SW 1271 (cell line): ENCODE measurements around the gene PVR.
A peak's percentile ranks its signal among the peaks of the same experiment; 100 is the strongest.

Source experiments
- DNase-seq, 2 experiments: peaks; one replicate each; lab custom pipeline; 2025; lab: John Stamatoyannopoulos, UW

PVR gene

DNA sequence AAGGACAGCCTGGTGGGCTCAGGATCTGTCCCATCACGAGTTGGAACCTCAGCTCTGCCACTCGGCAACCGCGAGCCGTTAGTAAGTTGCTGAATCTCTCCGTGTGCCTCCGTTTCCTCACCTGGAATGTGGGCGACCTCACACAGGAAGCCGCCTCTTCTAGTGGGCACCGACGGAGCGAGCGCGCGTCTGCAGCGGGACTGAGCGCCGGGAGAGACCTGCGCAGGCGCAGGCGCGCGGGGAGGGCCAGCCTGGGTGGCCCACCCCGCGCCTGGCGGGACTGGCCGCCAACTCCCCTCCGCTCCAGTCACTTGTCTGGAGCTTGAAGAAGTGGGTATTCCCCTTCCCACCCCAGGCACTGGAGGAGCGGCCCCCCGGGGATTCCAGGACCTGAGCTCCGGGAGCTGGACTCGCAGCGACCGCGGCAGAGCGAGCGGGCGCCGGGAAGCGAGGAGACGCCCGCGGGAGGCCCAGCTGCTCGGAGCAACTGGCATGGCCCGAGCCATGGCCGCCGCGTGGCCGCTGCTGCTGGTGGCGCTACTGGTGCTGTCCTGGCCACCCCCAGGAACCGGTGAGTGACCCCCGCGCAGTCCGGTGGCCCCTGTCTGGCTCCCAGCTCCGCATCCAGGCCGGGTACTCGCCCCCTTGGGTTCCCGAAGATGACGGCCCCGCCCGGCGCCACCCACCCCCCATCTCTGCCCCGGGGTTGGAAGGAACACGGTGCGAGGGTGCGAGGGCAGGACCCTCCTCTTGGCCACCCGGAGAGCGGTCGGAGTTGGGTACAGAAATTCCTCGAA, at the start of gene PVR:
Gene PVR, plus strand, starts transcription at position 306 of the 797 bp plus-strand sequence. Its CDS starts 187 bp downstream, at position 493.
- peak; percentile 48 to 60 for DNase-seq

- DNase-seq = no peak
These were observed 47.1 kb upstream of the PVR start for GRCh38 chr19:44596428-44597130.

- DNase-seq = no peak
These were observed 46.6 kb upstream of the PVR start for GRCh38 chr19:44597131-44597491.

GRCh38 chr19:44598355-44598754, 45.4 kb upstream of the PVR start:
- DNase-seq = no peak

GRCh38 chr19:44598880-44599279, 44.8 kb upstream of the PVR start:
- no peak for DNase-seq

DNA sequence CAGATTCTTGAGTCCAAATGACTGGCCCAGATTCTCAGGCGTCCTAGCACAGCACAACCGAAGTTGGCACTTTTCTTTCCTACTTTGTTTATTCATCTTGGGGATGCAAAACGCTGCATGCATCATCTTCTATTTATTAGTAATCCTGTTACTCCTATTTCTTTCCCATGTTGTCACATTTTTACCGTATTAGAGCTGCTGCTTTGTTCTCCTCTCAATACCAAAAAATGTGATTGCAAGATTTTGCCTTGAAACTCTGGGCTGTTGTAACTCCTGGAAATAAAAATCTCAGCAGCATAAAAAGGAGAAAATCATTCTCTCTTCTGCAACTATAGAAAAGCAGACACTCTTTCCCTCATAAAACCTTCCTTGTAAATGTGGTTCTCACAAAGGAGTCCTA, 43.2 kb upstream of the PVR start:
- DNase-seq = no peak

GRCh38 chr19:44602081-44602480, 41.6 kb upstream of the PVR start:
- DNase-seq = no peak

DNA sequence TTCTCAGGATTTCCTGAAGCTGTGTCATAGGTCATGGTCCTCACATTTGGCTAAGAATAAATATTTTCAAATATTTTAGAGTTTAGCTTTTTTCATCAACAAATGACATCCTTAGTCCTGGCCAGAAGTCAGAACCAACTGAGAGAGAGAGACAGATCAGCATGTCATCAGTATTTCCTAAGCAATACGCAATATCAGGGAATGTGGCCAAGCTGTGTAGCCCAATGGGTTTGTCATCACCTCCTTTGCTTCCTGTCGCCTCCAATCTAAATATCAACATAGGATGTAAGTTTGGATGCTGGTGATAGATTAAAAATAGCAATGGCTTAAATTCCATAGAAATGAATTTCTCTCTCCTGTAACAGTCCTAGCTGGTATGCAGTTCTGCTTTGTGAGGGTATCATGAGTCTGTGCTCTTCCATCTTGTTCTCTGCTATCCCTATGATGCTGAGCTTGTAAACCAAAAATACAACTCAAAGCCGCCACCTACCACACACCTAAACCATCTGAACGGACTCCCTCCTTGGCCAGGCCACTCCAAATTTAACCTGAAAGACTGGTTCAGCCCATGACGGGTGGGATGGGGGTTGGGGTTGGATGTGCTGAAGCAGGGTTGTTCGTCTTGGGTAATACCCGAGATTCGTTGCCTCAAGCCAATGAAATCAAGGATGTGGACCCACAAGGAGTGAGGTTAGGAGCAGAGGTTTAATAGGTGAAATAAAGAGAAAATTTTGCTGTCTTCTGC, 40.3 kb upstream of the PVR start:
- peak; percentile 25 to 33 for DNase-seq

- no peak for DNase-seq
These were observed 39.5 kb upstream of the PVR start for GRCh38 chr19:44604241-44604640.

GRCh38 chr19:44605547-44605946, 38.2 kb upstream of the PVR start:
- DNase-seq = no peak

GRCh38 chr19:44607049-44607448, 36.7 kb upstream of the PVR start:
- DNase-seq = peak in 1 of 2 experiments; percentile 51

GRCh38 chr19:44607917-44608316, 35.8 kb upstream of the PVR start:
- no peak for DNase-seq

GRCh38 chr19:44608391-44608821, 35.3 kb upstream of the PVR start:
- no peak for DNase-seq

DNA sequence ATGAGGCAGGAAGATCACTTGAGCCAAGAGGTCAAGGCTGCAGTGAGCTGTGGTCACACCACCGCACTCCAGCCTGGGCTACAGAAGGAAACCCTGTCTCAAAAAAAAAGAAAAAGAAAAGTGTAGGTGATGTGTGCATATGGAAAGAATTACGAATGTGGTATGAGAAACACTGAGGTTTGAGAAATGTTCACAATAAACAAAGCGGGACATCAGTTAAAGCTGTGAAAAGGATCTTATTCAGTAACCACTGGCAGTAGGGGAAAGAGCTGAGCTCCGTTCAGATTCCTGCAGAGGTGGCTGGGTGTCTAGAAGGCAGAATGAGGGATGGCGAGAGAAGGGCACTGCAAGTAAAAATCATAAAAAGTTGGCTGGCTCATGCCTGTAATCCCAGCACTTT, 34.5 kb upstream of the PVR start:
- no peak for DNase-seq

- peak in 1 of 2 experiments; percentile 29 for DNase-seq
These were observed 33.2 kb upstream of the PVR start for GRCh38 chr19:44610497-44610896.

- DNase-seq = no peak
These were observed 31.9 kb upstream of the PVR start for GRCh38 chr19:44611812-44612295.

DNA sequence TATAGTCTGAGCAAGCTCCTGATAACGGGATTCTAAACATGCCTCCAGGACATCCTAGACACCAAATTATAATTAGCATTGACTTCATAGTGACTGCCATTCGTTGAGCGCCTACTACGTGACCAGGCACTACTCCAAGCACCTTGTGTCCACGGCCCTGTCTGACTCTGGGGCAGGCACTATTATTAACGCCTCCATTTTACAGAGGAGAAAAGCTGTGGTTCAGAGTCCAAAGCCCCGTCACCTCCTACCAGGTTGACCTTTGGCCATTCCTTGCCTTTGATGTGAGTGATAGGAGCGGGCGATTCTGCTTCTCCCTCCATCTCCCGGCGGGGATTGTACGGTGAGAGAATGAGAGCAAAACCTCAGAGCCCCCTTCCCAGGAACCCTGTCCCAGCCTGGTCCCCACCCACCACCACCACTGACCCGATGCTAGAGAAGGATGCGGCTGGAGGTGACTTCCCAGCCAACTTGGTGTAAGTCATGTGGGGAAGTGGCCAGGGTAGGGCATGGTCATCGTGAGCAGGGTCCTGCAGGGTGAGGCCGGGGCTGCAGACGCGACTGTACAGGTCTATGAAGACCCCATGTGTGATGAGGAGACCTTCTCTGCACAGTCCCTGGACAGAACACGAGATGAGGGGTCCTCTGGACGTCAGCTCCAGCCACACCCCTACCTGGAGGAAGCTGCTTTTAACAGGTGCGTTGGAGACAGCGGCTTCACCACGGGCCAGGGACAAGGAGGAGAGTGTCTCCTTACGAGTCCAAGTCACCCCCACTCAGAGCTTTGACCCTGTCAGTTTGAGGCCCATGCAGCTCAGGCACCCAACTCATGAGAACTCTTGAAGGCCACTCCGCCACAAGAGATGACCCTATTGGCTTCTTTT, 30.2 kb upstream of the PVR start, which contains the start of gene IGSF23:
Gene IGSF23, plus strand, starts transcription at position 269 of the 884 bp plus-strand sequence. Its CDS starts 83 bp downstream, at position 352.
- no peak for DNase-seq

DNA sequence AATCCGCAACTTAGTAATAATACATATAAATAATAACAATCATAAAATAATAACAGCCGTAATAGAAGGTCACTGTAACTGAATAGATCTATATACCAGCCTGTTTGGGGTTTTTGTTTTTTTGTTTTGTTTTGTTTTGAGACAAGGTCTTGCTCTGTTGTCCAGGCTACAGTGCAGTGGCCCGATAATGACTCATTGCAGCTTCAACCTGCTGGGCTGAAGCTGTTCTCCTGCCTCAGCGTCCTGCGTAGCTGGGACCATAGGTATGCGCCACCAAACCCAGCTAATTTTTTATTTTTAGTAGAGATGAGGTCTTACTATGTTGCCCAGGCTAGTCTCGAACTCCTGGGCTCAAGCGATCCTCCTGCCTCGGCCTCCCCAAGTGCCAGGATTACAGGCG, 29.4 kb upstream of the PVR start:
- DNase-seq = no peak

- DNase-seq = no peak
These were observed 27.9 kb upstream of the PVR start for GRCh38 chr19:44615863-44616247.

DNA sequence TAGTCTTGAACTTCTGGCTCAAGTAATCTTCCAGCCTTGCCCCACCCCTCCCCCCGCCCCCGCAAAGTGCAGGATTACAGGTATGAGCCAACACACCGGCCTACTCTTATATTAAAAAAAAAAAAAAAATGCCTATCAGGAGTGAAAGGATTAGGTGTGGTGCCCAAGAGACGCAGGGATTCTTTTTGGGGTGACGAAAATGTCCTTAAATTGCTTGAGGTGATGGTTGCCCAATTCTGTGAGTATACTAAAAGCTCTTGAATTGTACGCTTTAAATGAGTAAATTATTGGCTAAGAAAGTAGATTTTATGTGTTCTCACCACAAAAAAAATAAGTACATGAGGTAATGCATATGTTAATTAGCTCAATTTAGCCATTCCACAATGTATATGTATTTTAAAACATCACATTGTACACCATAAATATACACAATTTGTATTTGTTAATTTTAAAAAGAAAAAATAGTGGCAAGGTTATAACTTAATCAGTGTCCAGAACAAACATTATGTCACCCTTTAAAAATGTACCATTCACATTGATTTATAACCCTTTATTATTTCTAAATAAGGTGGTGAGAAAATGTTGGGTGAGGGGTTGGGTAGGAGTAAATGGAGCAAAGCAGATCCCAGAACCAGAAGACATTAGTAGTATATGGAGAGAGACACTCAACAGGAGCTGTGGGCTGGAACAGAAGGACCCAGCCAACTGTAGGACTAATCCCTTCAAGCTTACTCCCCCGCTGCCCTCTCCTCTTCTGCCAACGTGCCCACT, 26.4 kb upstream of the PVR start:
- DNase-seq = no peak
